NCI-H128 (cell line): Measurements from ENCODE around the gene SHKBP1.
"Not testable (repeated sequence)": the region's sequence is repeated elsewhere in the genome, so short reads cannot be mapped to it uniquely, and the experiment has no call there.

Experiments used
- DNase-seq: peaks from one replicate; lab custom pipeline; 2025; ENCODE audit not compliant: unreplicated experiment; lab: John Stamatoyannopoulos, UW

The SHKBP1 gene

GRCh38 chr19:40613690-40614621 is 37.3 kb downstream of the SHKBP1 start:
- DNase-seq = no peak

- no peak for DNase-seq
Observed at GRCh38 chr19:40614622-40615411, 38.1 kb downstream of the SHKBP1 start.

- DNase-seq = no peak
Observed at GRCh38 chr19:40616178-40616577, 39.5 kb downstream of the SHKBP1 start.

- DNase-seq = no peak
Observed at GRCh38 chr19:40616941-40617340, 40.3 kb downstream of the SHKBP1 start.

- no peak for DNase-seq
Observed at GRCh38 chr19:40617961-40618360, 41.3 kb downstream of the SHKBP1 start.

GRCh38 chr19:40619333-40620160 is 42.9 kb downstream of the SHKBP1 start:
- DNase-seq = no peak

GRCh38 chr19:40620161-40620485 is 43.5 kb downstream of the SHKBP1 start:
- DNase-seq = no peak

GRCh38 chr19:40621283-40621682 is 44.6 kb downstream of the SHKBP1 start:
- no peak for DNase-seq

- no peak for DNase-seq
Observed at GRCh38 chr19:40621966-40622772, 45.5 kb downstream of the SHKBP1 start.

- DNase-seq = no peak
Observed at GRCh38 chr19:40622773-40623075, 46.1 kb downstream of the SHKBP1 start.

GRCh38 chr19:40623403-40624251 is 47.0 kb downstream of the SHKBP1 start:
- DNase-seq = peak; percentile 79

- DNase-seq = not testable (repeated sequence)
Observed at GRCh38 chr19:40624369-40625153, 47.9 kb downstream of the SHKBP1 start.

- DNase-seq = no peak
Observed at GRCh38 chr19:40625406-40626120, 48.9 kb downstream of the SHKBP1 start.

GRCh38 chr19:40626918-40627317 is 50.2 kb downstream of the SHKBP1 start:
- no peak for DNase-seq

GRCh38 chr19:40627486-40628279 is 51.0 kb downstream of the SHKBP1 start:
- no peak for DNase-seq

GRCh38 chr19:40629346-40629745 is 52.7 kb downstream of the SHKBP1 start:
- DNase-seq = no peak

- no peak for DNase-seq
Observed at GRCh38 chr19:40630571-40631160, 54.0 kb downstream of the SHKBP1 start.
